Mesothelial cell of epicardium (in vitro differentiated cells): ENCODE results near the gene ASB15. TPM values are rescaled to one million over a fixed set of nuclear protein-coding genes. Genes with fewer than 3 reads are reported as not detected.
A peak's percentile ranks its signal among the peaks of the same experiment; 100 is the strongest.

Experiments
- DNase-seq, 2 experiments: peaks; one replicate each; pipeline ENCODE4 v3.0.0; 2021; ENCODE audit warnings: low spot score in 2 of 2; ENCODE audit not compliant: unreplicated experiment in 2 of 2
- H3K27ac Mint-ChIP-seq: 2 replicates; pipeline ENCODE4 v1.8.0; 2021; ENCODE audit warnings: mixed read lengths
- H3K27me3 Mint-ChIP-seq: 2 replicates; pipeline ENCODE4 v1.8.0; 2021; ENCODE audit warnings: low read depth, mixed read lengths
- H3K36me3 Mint-ChIP-seq: 2 replicates; pipeline ENCODE4 v1.8.0; 2021; ENCODE audit warnings: mixed read lengths
- H3K4me1 Mint-ChIP-seq: 2 replicates; pipeline ENCODE4 v1.8.0; 2021; ENCODE audit warnings: mixed read lengths
- H3K4me3 Mint-ChIP-seq: 2 replicates; pipeline ENCODE4 v1.8.0; 2021; ENCODE audit warnings: mild to moderate bottlenecking, moderate library complexity, mixed read lengths
- H3K9me3 Mint-ChIP-seq: 2 replicates; pipeline ENCODE4 v1.8.0; 2021; ENCODE audit warnings: mixed read lengths
- CTCF ChIP-seq: fragments of 200-600 bp; sonication (generic); IDR thresholded peaks from one replicate; pipeline ENCODE4 v1.5.0; 2021; ENCODE audit warnings: antibody characterized with exemption; ENCODE audit not compliant: unreplicated experiment
- total RNA-seq: library from RNA; stranded (reverse); gene quantifications from 3 replicates; pipeline ENCODE4 v1.2.1, GENCODE V29; 2021

ASB15 gene
- total RNA-seq, 1 donor from 2014 or later = not detected

DNA sequence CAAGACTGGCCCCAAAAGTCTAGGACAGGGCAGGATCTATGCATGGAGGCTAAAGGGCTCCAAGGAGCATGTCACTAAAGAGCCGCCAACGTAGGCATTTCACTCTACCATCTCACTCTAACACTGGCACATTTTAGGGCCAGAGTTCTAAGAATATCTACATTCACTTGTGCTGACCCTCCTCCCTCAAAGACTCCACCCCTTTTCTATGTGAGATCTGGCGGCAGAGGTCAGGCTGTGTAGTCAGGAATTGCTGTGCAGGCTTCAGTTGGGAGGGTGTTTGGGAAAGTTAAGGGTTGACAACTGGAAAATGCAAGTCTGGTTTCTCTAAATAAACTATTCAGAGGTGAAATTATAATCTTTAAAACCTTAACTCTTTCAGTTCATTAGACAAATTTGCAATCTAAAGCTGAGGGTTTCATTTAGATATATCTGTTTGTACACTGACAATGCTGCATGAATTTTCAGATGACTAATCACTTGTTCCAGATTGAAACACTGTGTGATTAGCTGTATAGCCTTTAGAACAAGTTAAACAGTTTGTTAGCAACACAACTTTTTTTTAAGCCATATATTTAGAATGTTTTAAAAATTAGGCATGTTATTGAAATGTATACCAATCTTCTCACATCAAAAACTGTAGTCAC is 72.3 kb downstream of the ASB15 start:
- DNase-seq = no peak
- H3K4me3 Mint-ChIP-seq = no peak overlapping the region
- peaks cover 36% of the 10 kb centered on the region for H3K4me1 Mint-ChIP-seq
- no peaks in the 10 kb centered on the region for H3K36me3 Mint-ChIP-seq
- peak overlapping the region; percentile 80 for H3K27ac Mint-ChIP-seq
- TF ChIP-seq CTCF = no peak
- no peaks in the 10 kb centered on the region for H3K9me3 Mint-ChIP-seq
- H3K27me3 Mint-ChIP-seq = no peaks in the 10 kb centered on the region

- no peak for TF ChIP-seq CTCF
- Mint-ChIP-seq H3K4me3 (no peak overlapping the region), H3K27ac (peak overlapping the region; percentile 66), H3K9me3 (no peaks in the 10 kb centered on the region), H3K36me3 (peaks cover 5% of the 10 kb centered on the region), H3K4me1 (peaks cover 34% of the 10 kb centered on the region), H3K27me3 (no peaks in the 10 kb centered on the region)
- no peak for DNase-seq
These were observed 73.0 kb downstream of the ASB15 start for GRCh38 chr7:123674399-123675180.

- TF ChIP-seq CTCF = no peak
- no peak overlapping the region for H3K4me3 Mint-ChIP-seq
- H3K9me3 Mint-ChIP-seq = no peaks in the 10 kb centered on the region
- H3K27me3 Mint-ChIP-seq = no peaks in the 10 kb centered on the region
- H3K27ac Mint-ChIP-seq = peak overlapping the region; percentile 66
- H3K4me1 Mint-ChIP-seq = peaks cover 34% of the 10 kb centered on the region
- peaks cover 5% of the 10 kb centered on the region for H3K36me3 Mint-ChIP-seq
- no peak for DNase-seq
These were observed 73.5 kb downstream of the ASB15 start for GRCh38 chr7:123675181-123675473.

DNA sequence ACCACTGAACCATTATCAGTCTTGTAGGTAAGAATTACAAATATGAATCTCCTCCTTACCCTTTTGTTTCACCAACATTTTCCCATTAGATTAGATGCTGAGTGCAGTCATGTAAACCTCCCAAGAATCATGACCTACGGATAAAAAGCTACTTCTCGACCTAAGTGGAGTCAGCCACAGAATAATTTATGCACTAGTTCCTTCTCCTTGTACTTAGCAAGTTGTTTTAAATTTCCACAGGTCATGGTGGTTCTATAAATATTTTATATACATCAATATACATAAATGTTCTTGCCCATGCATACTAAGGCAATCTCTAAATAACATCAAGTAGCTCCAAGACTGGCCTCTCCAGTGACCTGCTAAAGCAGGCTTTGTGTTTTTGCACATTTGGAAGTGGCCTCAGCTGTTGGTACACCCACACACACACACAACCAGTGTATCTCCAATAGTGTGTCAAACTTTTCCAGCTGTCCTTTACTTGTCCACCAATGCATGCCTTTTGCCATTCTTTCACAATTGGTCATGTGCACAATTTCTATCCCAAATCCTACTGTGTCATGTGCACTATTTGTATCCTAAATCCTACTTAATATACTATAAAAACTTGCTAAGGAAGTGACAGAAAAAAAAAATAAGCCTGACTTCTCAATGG is 75.6 kb downstream of the ASB15 start:
- H3K4me3 Mint-ChIP-seq = no peak overlapping the region
- no peaks in the 10 kb centered on the region for H3K9me3 Mint-ChIP-seq
- peak overlapping the region; percentile 30 for H3K27ac Mint-ChIP-seq
- H3K36me3 Mint-ChIP-seq = peaks cover 5% of the 10 kb centered on the region
- no peak for DNase-seq
- H3K4me1 Mint-ChIP-seq = peaks cover 36% of the 10 kb centered on the region
- no peaks in the 10 kb centered on the region for H3K27me3 Mint-ChIP-seq
- no peak for TF ChIP-seq CTCF

- H3K36me3 Mint-ChIP-seq = peaks cover 8% of the 10 kb centered on the region
- DNase-seq = no peak
- no peaks in the 10 kb centered on the region for H3K27me3 Mint-ChIP-seq
- TF ChIP-seq CTCF = no peak
- peaks cover 22% of the 10 kb centered on the region for H3K4me1 Mint-ChIP-seq
- no peak overlapping the region for H3K4me3 Mint-ChIP-seq
- H3K9me3 Mint-ChIP-seq = no peaks in the 10 kb centered on the region
- no peak overlapping the region for H3K27ac Mint-ChIP-seq
These were observed 78.0 kb downstream of the ASB15 start for GRCh38 chr7:123679614-123680013.
